Upper lobe of left lung (tissue), 6 donors: ENCODE measurements around the gene NFIL3. TPM values are rescaled to one million over a fixed set of nuclear protein-coding genes. Genes with fewer than 3 reads are reported as not detected.
A peak's percentile ranks its signal among the peaks of the same experiment; 100 is the strongest.

Source experiments
- ATAC-seq, 2 donors: fragments of 200-7000 bp; cut with Tn5 transposase; one replicate each; pipeline ENCODE4 v1.9.1; 2022; ENCODE audit warnings: mild to moderate bottlenecking in 2 of 2, moderate library complexity in 2 of 2; ENCODE audit not compliant: low FRiP score in 2 of 2
- DNase-seq, 2 donors: peaks; one replicate each; pipeline ENCODE4 v3.0.0-alpha.2; 2019 to 2020
- H3K27ac ChIP-seq, 4 donors: fragments of 200-600 bp; sonication (generic); one replicate each; pipeline ENCODE4 v1.5.1; 2016 to 2019
- H3K27me3 ChIP-seq, 4 donors: fragments of 200-600 bp; sonication (generic); one replicate each; pipeline ENCODE4 v1.5.1; 2017 to 2019
- H3K36me3 ChIP-seq, 4 donors: fragments of 200-600 bp; sonication (generic); one replicate each; pipeline ENCODE4 v1.5.1; 2016 to 2019
- H3K4me1 ChIP-seq, 4 donors: fragments of 200-600 bp; sonication (generic); one replicate each; pipeline ENCODE4 v1.5.1; 2018 to 2019
- H3K4me3 ChIP-seq, 4 donors: fragments of 200-600 bp; sonication (generic); one replicate each; pipeline ENCODE4 v1.5.1; 2017 to 2019; ENCODE audit warnings: mild to moderate bottlenecking in 2 of 4, moderate library complexity in 1 of 4
- H3K9me3 ChIP-seq, 4 donors: fragments of 200-600 bp; sonication (generic); one replicate each; pipeline ENCODE4 v1.5.1; 2018 to 2019
- EP300 ChIP-seq, 4 donors: sonication (generic); formaldehyde crosslinking; IDR thresholded peaks; one replicate each; pipeline ENCODE4 v1.5.1; 2017; ENCODE audit warnings: antibody characterized with exemption in 4 of 4, control low read depth in 2 of 4
- POLR2A ChIP-seq, 4 donors: fragments of 450-650 bp; IDR thresholded peaks; one replicate each; pipeline ENCODE4 v1.5.1; 2016 to 2017; ENCODE audit warnings: antibody characterized with exemption in 4 of 4, mild to moderate bottlenecking in 2 of 4
- POLR2AphosphoS5 ChIP-seq, 2 donors: sonication (generic); formaldehyde crosslinking; IDR thresholded peaks; one replicate each; pipeline ENCODE4 v1.5.1; 2017; ENCODE audit warnings: antibody characterized with exemption in 2 of 2
- WGBS, 2 donors: methylation state at CpG; one replicate each; pipeline ENCODE4 v1.1.5; 2017 to 2018; 5-methylcytosine and 5-hydroxymethylcytosine counted together
- total RNA-seq, 6 donors: library from RNA; depleted of rRNA in 4 of 6; stranded (reverse); fragments of >200 nt in 4 of 6; gene quantifications; one replicate each; pipeline versions ENCODE4 v1.1.0 to v1.2.1, GENCODE V29; 2016 to 2021
- TF ChIP-seq, protein P1 (sequence below), 6 experiments: fragments of 450-650 bp in 4 of 6; fragments of 200-600 bp in 2 of 6; sonication (generic) in 2 of 6; IDR thresholded peaks; one replicate each; pipeline ENCODE4 v1.5.1; 2016 to 2019; ENCODE audit warnings: antibody characterized with exemption in 6 of 6
- donor health status: DM: no; HTN: no; CAD: no; lungs with moderate emphysema.
- donor health status: DM: no; HTN: yes; CAD: no; lungs with severe emphysema.

Gene NFIL3
- total RNA-seq, 6 donors from 2014 or later = 14.7 to 41.3 (median 24.4) TPM

- Histone ChIP-seq H3K4me1 (peaks cover 30 to 53% (median 48%) of the 10 kb centered on the region in 4 donors), H3K27ac (peak overlapping the region; percentile 92 to 96 (median 93)), H3K4me3 (peak overlapping the region; percentile 75 to 83 (median 78)), H3K9me3 (no peaks in the 10 kb centered on the region), H3K36me3 (no peaks in the 10 kb centered on the region), H3K27me3 (no peaks in the 10 kb centered on the region)
- DNase-seq (peak; percentile 66 to 93), ATAC-seq (peak; percentile 27 to 37)
- TF ChIP-seq EP300 (IDR thresholded peaks at IDR 0.05) = peak in 2 of 4 donors; percentile 38 to 85
- peak in 3 of 4 donors; percentile 32 to 63 (median 34) for TF ChIP-seq POLR2A (IDR thresholded peaks at IDR 0.05)
- TF ChIP-seq, protein P1, sequence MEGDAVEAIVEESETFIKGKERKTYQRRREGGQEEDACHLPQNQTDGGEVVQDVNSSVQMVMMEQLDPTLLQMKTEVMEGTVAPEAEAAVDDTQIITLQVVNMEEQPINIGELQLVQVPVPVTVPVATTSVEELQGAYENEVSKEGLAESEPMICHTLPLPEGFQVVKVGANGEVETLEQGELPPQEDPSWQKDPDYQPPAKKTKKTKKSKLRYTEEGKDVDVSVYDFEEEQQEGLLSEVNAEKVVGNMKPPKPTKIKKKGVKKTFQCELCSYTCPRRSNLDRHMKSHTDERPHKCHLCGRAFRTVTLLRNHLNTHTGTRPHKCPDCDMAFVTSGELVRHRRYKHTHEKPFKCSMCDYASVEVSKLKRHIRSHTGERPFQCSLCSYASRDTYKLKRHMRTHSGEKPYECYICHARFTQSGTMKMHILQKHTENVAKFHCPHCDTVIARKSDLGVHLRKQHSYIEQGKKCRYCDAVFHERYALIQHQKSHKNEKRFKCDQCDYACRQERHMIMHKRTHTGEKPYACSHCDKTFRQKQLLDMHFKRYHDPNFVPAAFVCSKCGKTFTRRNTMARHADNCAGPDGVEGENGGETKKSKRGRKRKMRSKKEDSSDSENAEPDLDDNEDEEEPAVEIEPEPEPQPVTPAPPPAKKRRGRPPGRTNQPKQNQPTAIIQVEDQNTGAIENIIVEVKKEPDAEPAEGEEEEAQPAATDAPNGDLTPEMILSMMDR (IDR thresholded peaks at IDR 0.05) = peak in 4 of 6 experiments; percentile 19 to 51 (median 26)
- peak; percentile 73 to 79 for TF ChIP-seq POLR2AphosphoS5 (IDR thresholded peaks at IDR 0.05)
- WGBS, 2 donors = 0 to 1% methylated on average over 28 to 38 of the region's 76 CpGs
Measured at GRCh38 chr9:91422758-91423711, 597 bp downstream of the NFIL3 start.

DNA sequence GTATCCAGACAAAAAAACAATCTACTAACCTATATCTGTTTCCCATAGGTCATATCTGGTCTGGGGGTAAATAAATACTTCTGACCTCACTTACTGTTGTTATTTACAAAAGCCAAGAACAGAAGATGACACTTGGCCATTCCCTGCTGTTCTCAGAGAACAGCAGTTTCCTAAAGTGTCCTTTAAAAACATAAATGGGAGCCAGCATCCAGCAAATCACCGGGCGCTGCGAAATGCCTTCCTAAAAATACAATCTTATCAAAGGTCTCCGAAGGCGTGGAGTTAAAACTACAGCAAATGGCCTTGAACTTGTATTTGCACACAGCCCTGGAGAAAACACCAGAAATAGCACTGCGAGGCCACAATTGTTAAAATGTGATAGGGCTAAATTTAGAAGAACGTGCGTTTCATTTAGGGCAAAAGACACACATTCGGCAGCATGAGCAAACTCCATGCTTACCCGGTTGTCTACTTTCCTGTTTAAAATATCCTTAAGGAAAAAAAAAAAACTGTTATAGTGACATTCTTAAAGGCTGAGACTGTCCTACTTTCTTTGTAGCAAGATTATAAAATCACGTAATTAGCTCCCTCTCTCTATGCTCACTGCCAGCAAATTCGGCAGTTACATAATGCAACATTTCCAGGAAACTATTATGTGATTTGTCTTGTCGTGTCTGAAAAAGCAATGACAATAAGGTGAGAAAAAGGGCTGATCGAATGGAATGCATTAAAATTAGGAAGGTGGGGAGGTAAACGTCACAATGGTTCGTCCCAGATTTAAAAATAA is 1.5 kb downstream of the NFIL3 start:
- ATAC-seq (no peak), DNase-seq (no peak)
- peak overlapping the region; percentile 92 to 96 (median 93) for H3K27ac ChIP-seq
- H3K4me3 ChIP-seq = peak overlapping the region; percentile 75 to 83 (median 78)
- peaks cover 33 to 62% (median 50%) of the 10 kb centered on the region in 4 donors for H3K4me1 ChIP-seq
- H3K27me3 ChIP-seq = no peaks in the 10 kb centered on the region
- WGBS, 2 donors = 1 to 8% methylated on average over 16 of the region's 16 CpGs
- no peaks in the 10 kb centered on the region for H3K36me3 ChIP-seq
- no peak for TF ChIP-seq POLR2AphosphoS5 (IDR thresholded peaks at IDR 0.05)
- peak in 1 of 4 donors; percentile 15 for TF ChIP-seq EP300 (IDR thresholded peaks at IDR 0.05)
- no peaks in the 10 kb centered on the region for H3K9me3 ChIP-seq

- no peak for TF ChIP-seq EP300 (IDR thresholded peaks at IDR 0.05)
- TF ChIP-seq, protein P1 (IDR thresholded peaks at IDR 0.05) = peak in 3 of 6 experiments; percentile 8 to 24 (median 24)
- Histone ChIP-seq H3K4me3 (peak overlapping the region; percentile 42 to 83 (median 78)), H3K36me3 (no peaks in the 10 kb centered on the region), H3K27me3 (no peaks in the 10 kb centered on the region), H3K4me1 (peaks cover 34 to 69% (median 53%) of the 10 kb centered on the region in 4 donors), H3K9me3 (no peaks in the 10 kb centered on the region), H3K27ac (peak overlapping the region; percentile 92 to 96 (median 93))
- ATAC-seq (no peak), DNase-seq (peak; percentile 45 to 89)
- WGBS, 2 donors = 4 to 9% methylated on average over 16 to 18 of the region's 69 CpGs
Measured at GRCh38 chr9:91421128-91421765, 2.4 kb downstream of the NFIL3 start.

DNA sequence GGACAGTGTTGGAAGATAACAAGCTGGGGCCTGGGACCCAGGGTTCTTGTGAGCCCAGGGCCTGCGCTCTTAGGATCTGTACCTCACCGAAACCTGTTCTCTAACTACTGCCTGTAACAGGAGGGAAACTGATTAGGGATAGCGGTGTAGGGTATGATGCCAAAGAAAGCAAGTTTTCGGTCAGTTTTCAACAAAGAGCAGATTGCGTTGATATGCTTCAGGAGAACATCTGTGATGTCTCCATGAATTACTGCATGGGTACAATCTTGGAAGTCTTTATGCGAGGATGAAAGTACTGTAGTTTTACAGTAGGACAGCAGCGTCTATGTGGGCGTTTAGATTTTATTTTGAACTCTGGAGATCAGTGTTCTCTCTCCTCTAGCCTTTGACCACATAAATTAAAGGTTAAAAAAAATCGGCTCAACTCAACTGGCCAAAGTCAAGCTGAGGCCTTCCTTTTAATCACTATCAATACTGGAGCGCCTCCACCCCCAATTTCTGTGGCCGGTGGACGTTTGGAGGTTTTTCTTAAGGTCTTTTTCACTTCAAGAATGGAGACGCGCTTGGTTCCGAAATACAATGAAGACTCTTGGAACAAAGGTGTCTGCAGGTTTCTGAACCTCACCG is 3.0 kb downstream of the NFIL3 start:
- ATAC-seq (no peak), DNase-seq (no peak)
- Histone ChIP-seq H3K9me3 (no peaks in the 10 kb centered on the region), H3K27me3 (no peaks in the 10 kb centered on the region), H3K36me3 (no peaks in the 10 kb centered on the region), H3K27ac (peak overlapping the region; percentile 92 to 96 (median 93)), H3K4me1 (peaks cover 32 to 69% (median 57%) of the 10 kb centered on the region in 4 donors), H3K4me3 (peak overlapping the region; percentile 42 to 83 (median 78))
- 62 to 65% methylated on average over 16 of the region's 16 CpGs for WGBS, 2 donors
- TF ChIP-seq POLR2A (IDR thresholded peaks at IDR 0.05) (no peak), EP300 (IDR thresholded peaks at IDR 0.05) (no peak), POLR2AphosphoS5 (IDR thresholded peaks at IDR 0.05) (no peak)
- TF ChIP-seq, protein P1 (IDR thresholded peaks at IDR 0.05) = no peak
